Bronchial epithelial cell (primary cell): ENCODE results near the gene CTDSPL2. TPM values are rescaled to one million over a fixed set of nuclear protein-coding genes. Genes with fewer than 3 reads are reported as not detected.
"Not testable (repeated sequence)": the region's sequence is repeated elsewhere in the genome, so short reads cannot be mapped to it uniquely, and the experiment has no call there.

Experiments used
- DNase-seq: peaks from one replicate; pipeline ENCODE4 v3.0.0-alpha.2; 2010; ENCODE audit warnings: low read depth
- FAIRE-seq: peaks from 2 replicates; lab custom pipeline; 2011; peaks lifted over from hg19 to GRCh38; lab: Jason Lieb, UNC
- H3K27me3 ChIP-seq: 2 replicates; pipeline ENCODE4 v1.5.1; 2011; ENCODE audit warnings: low read length; ENCODE audit not compliant: control insufficient read depth, insufficient read depth
- H3K36me3 ChIP-seq: 2 replicates; pipeline ENCODE4 v1.5.1; 2011; ENCODE audit warnings: low read length; ENCODE audit not compliant: control insufficient read depth, insufficient read depth
- H3K4me3 ChIP-seq: 2 replicates; pipeline ENCODE4 v1.5.1; 2011; ENCODE audit warnings: mild to moderate bottlenecking, low read depth, low read length, control low read depth
- total RNA-seq: library from RNA; depleted of rRNA; stranded (reverse); fragments of >200 nt; gene quantifications from 2 replicates; pipeline ENCODE4 v1.2.1, GENCODE V29; 2014
- TF ChIP-seq, protein P1 (sequence below): IDR thresholded peaks from 2 replicates; pipeline ENCODE4 v1.5.1; 2011; ENCODE audit warnings: mild to moderate bottlenecking, moderate library complexity, low read length, control low read depth, inconsistent platforms; ENCODE audit not compliant: insufficient read depth, severe bottlenecking

The CTDSPL2 gene
- total RNA-seq, 1 donor from 2014 or later = 49.0 TPM

- FAIRE-seq = no peak
- H3K36me3 ChIP-seq = peaks cover 4% of the 10 kb centered on the region
- no peak for DNase-seq
- H3K27me3 ChIP-seq = no peaks in the 10 kb centered on the region
- TF ChIP-seq, protein P1, sequence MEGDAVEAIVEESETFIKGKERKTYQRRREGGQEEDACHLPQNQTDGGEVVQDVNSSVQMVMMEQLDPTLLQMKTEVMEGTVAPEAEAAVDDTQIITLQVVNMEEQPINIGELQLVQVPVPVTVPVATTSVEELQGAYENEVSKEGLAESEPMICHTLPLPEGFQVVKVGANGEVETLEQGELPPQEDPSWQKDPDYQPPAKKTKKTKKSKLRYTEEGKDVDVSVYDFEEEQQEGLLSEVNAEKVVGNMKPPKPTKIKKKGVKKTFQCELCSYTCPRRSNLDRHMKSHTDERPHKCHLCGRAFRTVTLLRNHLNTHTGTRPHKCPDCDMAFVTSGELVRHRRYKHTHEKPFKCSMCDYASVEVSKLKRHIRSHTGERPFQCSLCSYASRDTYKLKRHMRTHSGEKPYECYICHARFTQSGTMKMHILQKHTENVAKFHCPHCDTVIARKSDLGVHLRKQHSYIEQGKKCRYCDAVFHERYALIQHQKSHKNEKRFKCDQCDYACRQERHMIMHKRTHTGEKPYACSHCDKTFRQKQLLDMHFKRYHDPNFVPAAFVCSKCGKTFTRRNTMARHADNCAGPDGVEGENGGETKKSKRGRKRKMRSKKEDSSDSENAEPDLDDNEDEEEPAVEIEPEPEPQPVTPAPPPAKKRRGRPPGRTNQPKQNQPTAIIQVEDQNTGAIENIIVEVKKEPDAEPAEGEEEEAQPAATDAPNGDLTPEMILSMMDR = no peak
- H3K4me3 ChIP-seq = no peak overlapping the region
Measured at GRCh38 chr15:44529864-44530604, 102.6 kb downstream of the CTDSPL2 start.

GRCh38 chr15:44530653-44531052 lies 103.2 kb downstream of the CTDSPL2 start:
- Histone ChIP-seq H3K4me3 (no peak overlapping the region), H3K36me3 (peaks cover 4% of the 10 kb centered on the region), H3K27me3 (no peaks in the 10 kb centered on the region)
- TF ChIP-seq, protein P1 = no peak
- FAIRE-seq = no peak
- no peak for DNase-seq

- DNase-seq, H3K27me3 ChIP-seq, H3K4me3 ChIP-seq, H3K36me3 ChIP-seq, FAIRE-seq: not testable (repeated sequence)
Measured at GRCh38 chr15:44532275-44532674, 104.8 kb downstream of the CTDSPL2 start.

- peaks cover 4% of the 10 kb centered on the region for H3K36me3 ChIP-seq
- TF ChIP-seq, protein P1 = no peak
- no peak for FAIRE-seq
- no peak for DNase-seq
- H3K27me3 ChIP-seq = no peaks in the 10 kb centered on the region
- H3K4me3 ChIP-seq = no peak overlapping the region
Measured at GRCh38 chr15:44532689-44533088, 105.3 kb downstream of the CTDSPL2 start.

DNA sequence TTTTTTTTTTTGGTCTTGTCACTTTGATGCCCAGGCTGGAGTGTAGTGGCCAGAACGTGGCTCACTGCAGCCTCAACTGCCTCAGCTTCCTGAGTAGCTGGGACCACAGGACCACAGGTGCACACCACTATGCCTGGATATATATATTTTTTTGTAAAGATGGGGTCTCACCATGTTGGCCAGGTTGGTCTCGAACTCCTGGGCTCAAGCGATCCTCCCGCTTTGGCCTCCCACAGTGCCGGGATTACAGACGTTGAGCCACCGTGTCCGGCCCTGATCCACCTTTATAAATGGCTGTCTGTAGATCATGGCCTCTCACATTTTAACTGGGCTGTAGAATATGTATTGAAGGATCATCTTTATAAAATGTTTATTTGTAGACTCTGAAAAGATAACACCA lies 107.7 kb downstream of the CTDSPL2 start:
- Histone ChIP-seq H3K27me3 (no peaks in the 10 kb centered on the region), H3K36me3 (peaks cover 4% of the 10 kb centered on the region), H3K4me3 (no peak overlapping the region)
- no peak for FAIRE-seq
- no peak for DNase-seq
- TF ChIP-seq, protein P1 = no peak

DNA sequence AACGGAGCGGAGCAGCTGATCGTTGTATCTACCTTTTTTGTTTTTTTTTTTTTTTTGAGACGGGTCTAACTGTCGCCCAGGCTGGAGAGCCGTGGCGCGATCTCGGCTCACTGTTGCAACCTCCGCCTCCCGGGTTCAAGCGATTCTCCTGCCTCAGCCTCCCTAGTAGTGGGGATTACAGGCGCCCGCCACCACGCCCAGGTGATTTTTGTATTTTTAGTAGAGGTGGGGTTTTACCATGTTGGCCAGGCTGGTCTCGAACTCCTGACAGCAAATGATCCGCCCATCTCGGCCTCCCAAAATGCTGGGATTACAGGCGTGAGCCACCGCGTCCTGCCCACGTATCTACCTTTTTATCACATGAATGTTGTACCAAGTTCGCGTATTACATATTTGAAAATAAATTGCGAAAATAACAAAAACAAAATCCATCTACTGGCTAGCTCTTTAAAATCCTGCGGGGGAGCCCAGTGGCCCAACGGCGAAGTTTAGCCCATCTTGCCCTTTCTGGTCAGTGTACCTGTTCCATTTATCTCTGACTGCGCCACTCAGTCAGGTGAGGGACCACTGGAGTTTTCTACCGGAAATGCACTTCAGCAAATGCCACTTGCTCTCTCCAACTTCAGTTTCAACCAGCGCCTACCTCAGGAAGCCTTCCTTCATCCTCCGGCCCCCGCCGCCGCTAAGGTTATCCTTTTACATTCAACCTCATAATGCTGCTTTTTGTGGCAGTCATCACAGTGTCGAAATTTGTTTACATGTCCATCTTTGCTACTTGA lies 108.3 kb downstream of the CTDSPL2 start:
- no peak for FAIRE-seq
- TF ChIP-seq, protein P1 = no peak
- Histone ChIP-seq H3K4me3 (peak overlapping the region; percentile 93), H3K36me3 (peaks cover 4% of the 10 kb centered on the region), H3K27me3 (no peaks in the 10 kb centered on the region)
- DNase-seq = no peak
